ENCODE results near the gene APBB2.

APBB2 gene

GRCh38 chr4:40971338-40971737 lies 243.0 kb downstream of the APBB2 start:
- DNase-seq (ENCODE audit: low read depth), result no peak

DNA sequence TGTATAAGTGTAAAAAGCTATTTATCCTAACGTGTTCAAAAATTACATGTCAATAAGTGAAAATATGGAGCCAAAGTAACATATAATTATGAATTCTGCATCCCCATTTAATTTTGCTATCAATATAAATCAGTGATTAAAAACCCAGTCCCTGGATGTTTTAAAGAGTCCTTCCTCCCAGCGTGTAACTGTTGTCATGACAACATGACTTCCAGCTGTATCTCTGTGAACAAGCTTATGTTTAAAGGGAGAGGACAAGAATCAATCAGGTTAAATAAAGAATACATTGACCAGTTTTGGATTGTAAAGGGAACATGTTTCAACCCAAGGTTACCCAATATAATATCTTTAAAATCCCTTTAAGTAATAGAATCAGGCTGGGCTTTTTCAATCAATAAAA lies 244.8 kb downstream of the APBB2 start:
- DNase-seq (ENCODE audit: low read depth), result no peak

- no peak for DNase-seq (ENCODE audit: low read depth)
Measured at GRCh38 chr4:40967550-40967949, 246.8 kb downstream of the APBB2 start.

- DNase-seq (ENCODE audit: low read depth), result no peak
Measured at GRCh38 chr4:40966091-40966490, 248.3 kb downstream of the APBB2 start.

- no peak for DNase-seq (ENCODE audit: low read depth)
Measured at GRCh38 chr4:40963897-40964478, 250.4 kb downstream of the APBB2 start.

DNA sequence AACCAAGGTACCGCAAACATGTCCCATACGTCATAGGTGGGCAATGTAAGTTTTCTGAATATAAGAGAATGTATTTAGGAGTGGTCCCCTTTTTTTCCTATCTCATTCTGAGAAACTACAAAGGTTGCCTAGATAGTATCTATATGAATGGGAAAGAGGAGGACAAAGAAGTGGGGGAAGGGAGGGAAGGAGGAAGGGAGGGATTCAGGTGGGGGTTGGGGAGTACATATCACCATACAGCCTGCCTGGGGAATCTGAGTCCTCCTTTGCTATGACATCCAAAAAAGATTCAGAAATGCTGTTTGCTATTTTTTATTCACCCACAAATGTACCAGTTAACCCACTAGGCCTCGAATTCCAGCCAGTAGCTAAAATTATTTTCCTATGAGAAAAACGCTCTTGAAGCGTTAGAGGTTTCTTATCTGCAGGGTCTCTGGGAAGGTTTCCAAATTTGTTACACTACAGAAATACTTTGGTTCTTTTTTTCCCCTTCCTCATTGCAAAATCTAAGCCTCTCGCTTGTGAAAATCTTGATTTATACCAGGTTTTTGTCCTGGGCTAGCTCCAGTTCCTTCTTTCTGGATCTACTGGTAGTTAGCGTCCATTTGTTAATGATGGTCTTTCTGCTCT lies 251.7 kb downstream of the APBB2 start:
- DNase-seq (ENCODE audit: low read depth), result no peak

DNA sequence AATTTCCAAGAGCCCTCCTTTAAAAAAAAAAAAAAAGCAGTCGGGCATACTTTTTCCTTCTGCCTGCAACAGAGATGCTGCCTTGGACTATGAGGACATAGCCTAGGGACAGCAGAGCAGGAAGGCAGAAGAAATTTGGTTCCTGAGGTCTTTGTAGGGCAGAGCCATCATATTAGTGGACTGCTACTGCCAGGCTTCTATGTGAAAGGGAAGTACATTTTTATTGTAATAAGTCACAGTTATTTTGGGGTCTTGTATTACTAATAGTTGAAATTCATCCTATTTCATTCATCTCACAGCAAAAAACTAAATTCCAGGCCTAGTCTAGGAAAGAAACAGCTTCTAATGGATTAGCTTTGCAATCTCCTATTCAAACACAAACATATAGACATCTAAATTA lies 253.4 kb downstream of the APBB2 start:
- DNase-seq (ENCODE audit: low read depth), result no peak

- DNase-seq (ENCODE audit: low read depth), result no peak
Measured at GRCh38 chr4:40957281-40957680, 257.1 kb downstream of the APBB2 start.

DNA sequence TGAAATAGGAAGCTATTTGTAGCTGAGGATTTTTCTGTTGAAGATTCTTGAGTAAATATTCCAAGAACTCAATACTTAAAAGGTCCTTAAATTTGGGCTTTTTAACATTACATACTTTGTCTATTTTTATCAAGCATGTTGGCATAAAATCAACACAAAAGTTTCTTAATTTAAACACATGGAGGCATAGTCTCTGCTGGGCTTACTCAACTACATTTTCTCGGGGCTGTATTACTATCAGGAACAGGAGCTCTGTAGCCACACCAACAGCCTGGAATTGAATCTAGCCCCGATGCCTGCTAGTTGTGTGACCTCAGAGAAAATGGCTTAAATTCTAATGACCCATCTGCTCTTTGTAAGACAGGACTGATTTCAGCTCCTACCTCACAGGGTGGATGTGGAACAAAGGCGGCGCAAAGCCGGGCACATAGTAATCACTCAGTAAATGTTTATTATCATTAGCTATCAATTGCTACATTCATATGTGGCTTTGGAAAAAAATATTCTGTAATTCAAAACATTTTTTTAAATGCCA lies 257.6 kb downstream of the APBB2 start:
- no peak for DNase-seq (ENCODE audit: low read depth)

GRCh38 chr4:40954088-40954668 lies 260.2 kb downstream of the APBB2 start:
- no peak for DNase-seq (ENCODE audit: low read depth)

- no peak for DNase-seq (ENCODE audit: low read depth)
Measured at GRCh38 chr4:40953283-40954087, 260.9 kb downstream of the APBB2 start.

- DNase-seq (ENCODE audit: low read depth), result no peak
Measured at GRCh38 chr4:40952672-40953071, 261.7 kb downstream of the APBB2 start.

DNA sequence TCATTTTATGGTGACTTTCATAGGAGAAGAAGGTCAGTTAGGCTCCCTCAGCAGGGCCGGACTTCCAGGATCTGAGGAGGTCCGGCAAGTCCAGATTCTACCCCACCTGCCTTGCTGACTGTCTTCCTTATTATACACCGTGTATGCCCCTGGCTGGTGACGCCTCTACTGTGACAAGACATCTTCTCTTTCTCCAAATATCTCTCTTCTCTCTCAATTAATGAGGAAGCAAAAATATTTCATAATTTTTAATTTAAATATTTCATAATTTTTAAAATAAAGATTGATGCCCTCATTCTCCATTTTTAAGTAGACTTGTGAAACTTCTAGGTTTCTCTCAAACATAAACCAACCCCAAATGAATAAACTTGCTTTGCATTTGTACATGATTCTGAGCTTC lies 262.1 kb downstream of the APBB2 start:
- no peak for DNase-seq (ENCODE audit: low read depth)

DNA sequence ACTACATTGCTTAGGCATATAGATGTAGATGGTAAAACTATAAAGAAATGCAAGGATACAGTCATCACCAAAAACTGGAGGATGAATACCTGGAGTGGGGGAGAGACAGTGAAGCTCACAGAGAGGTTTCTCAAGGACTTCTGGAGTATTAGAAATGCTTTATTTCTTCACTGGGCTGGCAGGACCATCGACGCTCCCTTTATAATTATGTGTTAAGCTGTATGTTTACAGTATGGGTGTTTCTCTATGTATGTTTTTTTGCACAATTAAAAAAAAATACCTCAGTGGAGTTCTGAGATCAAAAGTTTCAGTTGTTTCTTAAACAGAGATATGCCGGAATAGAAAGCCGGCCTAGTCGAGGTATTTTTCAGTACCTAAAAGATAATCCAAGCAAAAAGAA lies 263.3 kb downstream of the APBB2 start:
- DNase-seq (ENCODE audit: low read depth), result no peak

DNA sequence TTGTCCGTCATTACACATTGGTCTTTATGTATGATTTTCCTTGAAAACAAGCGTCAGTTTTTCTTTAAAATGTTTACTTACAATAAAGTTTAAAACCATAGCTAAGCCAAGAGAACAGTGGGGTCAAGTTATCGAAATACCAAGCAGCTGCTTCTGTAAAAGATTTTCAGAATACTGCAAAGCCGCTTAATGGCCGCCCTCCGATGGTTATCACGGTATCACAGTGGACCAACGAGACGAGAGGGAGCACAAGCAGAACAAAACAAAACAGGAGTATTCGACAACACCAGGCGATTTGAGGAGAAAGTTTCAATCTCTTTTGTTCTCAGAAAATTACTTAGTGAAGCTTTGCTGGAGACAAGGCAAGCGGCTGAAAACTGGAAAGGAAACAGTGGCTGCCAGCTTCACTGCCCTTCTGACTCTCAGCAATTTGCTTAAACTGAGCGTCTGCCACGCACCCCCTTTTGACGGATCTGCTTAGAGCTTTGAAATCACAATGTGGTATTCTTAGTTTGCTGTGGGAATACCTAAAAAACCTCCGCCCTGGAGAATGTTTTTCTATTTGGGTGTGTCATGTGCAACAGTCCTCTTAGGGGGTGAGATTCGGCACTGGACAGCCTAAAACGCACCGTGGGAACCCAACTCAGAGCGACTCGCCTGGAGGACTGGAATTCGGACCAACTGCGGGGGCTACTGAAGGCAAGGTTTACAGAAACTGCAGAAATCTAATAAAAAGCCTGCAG lies 264.8 kb downstream of the APBB2 start:
- DNase-seq (ENCODE audit: low read depth), result no peak

GRCh38 chr4:40948014-40948413 lies 266.3 kb downstream of the APBB2 start:
- no peak for DNase-seq (ENCODE audit: low read depth)

GRCh38 chr4:40946652-40947051 lies 267.7 kb downstream of the APBB2 start:
- DNase-seq (ENCODE audit: low read depth), result no peak

DNA sequence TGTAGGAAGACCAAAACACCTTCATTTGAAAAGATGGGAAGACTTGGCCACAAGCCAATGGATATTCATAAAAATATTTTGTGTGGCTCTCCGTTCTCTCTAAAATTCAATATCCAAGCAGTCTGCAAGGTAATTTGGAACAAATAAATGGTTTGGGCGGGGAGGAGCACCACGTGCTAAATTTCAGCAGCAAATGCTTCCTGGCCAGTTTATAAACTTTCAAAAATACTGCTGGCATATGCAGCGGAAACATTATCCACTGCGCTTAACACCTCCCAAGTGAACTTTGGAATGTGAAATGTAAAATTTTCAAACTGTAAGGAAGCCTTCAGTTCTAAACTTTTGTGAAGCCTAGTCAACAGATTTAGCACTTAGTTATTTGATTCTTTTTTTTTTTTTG lies 273.6 kb downstream of the APBB2 start:
- no peak for DNase-seq (ENCODE audit: low read depth)

DNA sequence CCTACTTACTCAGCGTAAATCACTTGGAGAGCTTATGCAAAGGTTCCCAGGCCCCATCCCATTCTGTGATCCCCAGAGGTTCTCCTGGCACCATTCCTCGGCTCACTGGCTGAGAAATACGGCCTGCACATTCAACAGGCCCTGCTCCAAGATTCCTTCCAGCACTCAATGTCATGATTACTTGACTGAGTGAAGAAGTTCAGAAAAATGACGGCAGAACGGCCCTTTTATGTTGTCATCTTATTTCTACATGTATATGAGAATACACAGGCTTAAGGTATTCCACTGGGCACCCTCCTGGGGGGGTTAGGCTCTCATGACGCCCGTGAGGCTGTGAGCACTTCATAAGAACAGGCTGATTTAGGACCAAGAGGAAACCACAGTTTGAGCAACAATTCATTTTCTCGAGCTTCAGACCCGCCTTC lies 274.0 kb downstream of the APBB2 start:
- no peak for DNase-seq (ENCODE audit: low read depth)

- DNase-seq (ENCODE audit: low read depth), result no peak
Measured at GRCh38 chr4:40939856-40940255, 274.5 kb downstream of the APBB2 start.

DNA sequence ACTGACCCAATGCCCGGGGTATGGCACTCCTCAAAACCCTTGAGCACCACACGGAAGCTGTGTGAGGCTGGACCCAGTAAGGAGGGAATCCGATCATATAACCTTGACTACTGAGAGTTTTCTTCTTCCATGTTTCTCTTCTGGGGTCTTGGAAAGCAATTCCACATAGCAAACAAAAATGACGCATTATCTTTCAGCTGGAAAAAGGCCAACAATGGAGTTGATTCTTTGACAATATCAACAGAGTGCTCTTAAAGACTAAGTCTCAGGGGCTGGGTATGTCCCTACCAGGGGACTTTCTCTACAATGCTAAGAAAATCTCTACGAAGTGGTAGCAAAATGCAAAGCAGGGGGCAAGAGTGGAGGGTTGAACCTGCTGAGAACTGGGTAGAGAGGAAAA lies 276.0 kb downstream of the APBB2 start:
- no peak for DNase-seq (ENCODE audit: low read depth)

DNA sequence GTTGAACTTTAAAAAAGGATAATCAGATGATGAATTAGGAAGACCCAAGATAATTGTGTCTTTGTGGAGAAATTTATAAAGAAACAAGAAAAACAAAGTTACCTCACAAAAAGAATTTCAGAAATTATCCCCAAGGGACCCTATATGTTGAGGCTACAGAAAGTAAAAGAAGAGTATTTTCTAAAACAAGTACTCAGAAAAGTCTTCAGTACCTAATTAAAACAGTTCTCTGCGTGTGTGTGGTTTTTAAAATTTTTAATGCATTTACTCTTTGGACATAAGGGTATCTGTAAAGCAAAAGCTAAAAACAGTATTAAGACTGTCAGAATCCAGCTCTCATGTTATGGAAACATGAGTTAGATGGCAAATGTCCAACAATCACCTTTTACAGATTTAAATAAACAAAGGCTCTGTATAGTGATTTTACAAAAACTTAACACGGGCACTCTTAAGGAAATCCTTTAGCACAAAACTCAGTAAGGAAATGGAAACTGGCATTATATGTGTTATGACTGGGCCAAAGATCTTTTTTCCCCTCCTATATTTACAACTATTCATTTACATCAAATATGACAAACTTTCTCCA lies 277.1 kb downstream of the APBB2 start:
- no peak for DNase-seq (ENCODE audit: low read depth)

Measured in stimulated activated CD4-positive, alpha-beta T cell treated with anti-CD3 and anti-CD28 coated beads, Interleukin-2, amount 100 ng/mL, for 4 hours (primary cell).